GM19025 (cell line): Measurements from ENCODE around the gene KRTAP19-5.
"Not testable (repeated sequence)": the region's sequence is repeated elsewhere in the genome, so short reads cannot be mapped to it uniquely, and the experiment has no call there.

Source experiments
- ATAC-seq: cut with Tn5 transposase; IDR thresholded peaks from one replicate; pipeline ENCODE4 v1.9.1; 2021; ENCODE audit warnings: mild to moderate bottlenecking, low read depth, moderate library complexity; ENCODE audit not compliant: unreplicated experiment

KRTAP19-5 gene

DNA sequence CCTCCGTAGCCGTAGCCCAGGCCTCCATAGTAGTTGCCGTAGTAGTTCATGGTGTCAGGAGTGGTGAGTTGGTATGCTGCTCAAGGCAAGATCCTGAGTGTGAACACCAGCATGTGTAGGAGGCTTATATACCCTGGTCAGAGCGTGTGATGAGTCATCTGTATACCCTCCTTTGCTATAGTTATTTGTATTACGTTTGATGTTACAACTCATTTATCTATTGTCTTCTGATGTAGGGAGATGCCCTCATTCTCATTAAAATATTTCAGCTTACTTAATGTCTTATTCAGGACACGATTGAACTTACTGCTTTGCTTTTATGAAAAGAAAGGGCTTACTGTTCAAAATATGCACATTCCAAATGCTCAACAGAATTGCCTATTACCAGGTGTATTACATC lies at the start of gene KRTAP19-5:
TSS of gene KRTAP19-5 (minus strand) at position 101 of the 400 bp plus-strand sequence. CDS start at position 50, 51 bp downstream.
- ATAC-seq: no peak

DNA sequence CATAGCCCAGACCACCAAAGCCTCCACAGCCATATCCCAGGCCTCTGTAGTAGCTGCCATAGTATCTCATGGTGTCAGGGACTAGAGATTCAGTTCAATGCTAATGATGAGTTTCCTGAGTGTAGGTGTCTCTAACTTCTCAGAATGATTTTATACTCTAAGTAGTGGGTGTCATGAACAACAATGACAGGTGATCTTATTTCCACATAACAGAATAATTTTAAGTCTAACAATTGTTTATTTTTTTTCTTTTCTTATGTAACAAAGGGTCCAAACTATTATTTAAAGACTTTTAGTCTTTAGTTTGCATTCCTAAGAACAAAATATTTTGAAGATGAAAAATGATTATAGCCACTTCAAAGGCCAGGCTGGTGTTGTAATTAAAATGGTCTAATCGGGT lies 39.8 kb upstream of the KRTAP19-5 start, which contains the start of gene KRTAP19-6:
TSS of gene KRTAP19-6 (minus strand) at position 101 of the 400 bp plus-strand sequence. CDS start at position 70, 31 bp downstream.
- ATAC-seq: no peak

DNA sequence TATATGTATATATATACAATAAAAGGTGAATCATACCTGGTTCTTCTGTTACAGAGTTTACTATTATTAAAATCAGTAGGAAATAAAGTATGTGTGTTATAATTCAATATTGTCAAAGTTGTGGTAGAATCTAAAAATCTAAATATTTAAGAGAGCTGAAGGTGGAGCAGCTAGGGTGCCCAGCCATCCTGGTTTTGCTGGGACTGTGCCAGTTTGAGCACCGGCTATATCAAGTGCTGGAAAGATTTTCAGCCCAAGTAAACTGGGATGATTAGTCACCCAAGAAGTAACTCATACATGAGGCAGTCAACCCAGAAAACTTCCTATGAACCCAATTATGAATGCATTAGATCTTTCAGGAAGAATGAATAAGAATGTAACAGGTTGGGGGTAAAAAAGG lies 16.9 kb upstream of the KRTAP19-5 start:
- no peak for ATAC-seq

DNA sequence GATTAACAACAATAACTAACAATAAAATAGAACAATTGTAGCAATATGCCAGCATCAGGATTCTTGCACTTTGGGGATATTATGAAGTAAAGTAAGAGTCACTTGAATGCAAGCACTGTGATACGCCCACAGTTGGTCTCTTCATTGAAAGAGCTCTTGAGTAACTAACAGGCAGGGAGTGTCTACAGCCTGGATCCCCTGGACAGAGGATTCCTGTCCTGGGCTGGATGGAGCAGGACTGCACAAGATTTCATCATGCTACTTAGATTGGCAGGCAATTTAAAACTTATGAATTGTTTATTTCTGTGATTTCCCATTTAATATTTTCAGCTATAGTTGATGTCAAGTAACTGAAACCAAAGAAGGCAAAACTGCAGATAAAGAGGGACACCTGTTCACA lies 13.7 kb upstream of the KRTAP19-5 start:
- no peak for ATAC-seq

- ATAC-seq: not testable (repeated sequence)
Measured at GRCh38 chr21:30505621-30506205, 3.8 kb upstream of the KRTAP19-5 start.

DNA sequence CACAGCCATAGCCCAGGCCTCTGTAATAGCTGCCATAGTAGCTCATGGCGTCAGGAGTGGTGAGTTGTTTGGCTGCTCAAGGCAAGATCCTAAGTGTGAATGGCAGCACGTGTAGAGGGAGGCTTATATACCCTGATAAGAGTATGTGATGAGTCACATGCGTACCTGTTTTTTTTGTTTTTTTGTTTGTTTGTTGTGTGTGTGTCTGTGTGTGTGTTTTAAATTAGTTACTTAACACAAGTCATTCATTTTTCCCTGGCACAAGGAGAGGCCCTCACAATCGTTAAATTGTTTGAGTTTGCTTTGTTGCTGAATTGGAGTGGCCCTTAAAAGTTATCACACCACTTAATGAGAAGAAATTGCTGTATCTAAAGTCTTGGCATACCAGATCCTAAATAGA lies 4.9 kb downstream of the KRTAP19-5 start, which contains the start of gene KRTAP19-4:
TSS of gene KRTAP19-4 (minus strand) at position 101 of the 400 bp plus-strand sequence. CDS start at position 46, 55 bp downstream.
- no peak for ATAC-seq

- no peak for ATAC-seq
Measured at GRCh38 chr21:30491963-30492428, 9.9 kb downstream of the KRTAP19-5 start, which contains the start of gene KRTAP19-3. TSS of gene KRTAP19-3 (minus strand) at chr21:30492013. CDS start at chr21:30491957, 56 bp downstream.

GRCh38 chr21:30487336-30487735 lies 14.6 kb downstream of the KRTAP19-5 start, which contains the start of gene KRTAP19-2:
TSS of gene KRTAP19-2 (minus strand) at chr21:30487436. CDS start at chr21:30487348, 88 bp downstream.
- ATAC-seq: no peak

GRCh38 chr21:30486180-30486579 lies 15.8 kb downstream of the KRTAP19-5 start:
- no peak for ATAC-seq

GRCh38 chr21:30482130-30482529 lies 19.8 kb downstream of the KRTAP19-5 start:
- ATAC-seq: no peak

- ATAC-seq: no peak
Measured at GRCh38 chr21:30480145-30480544, 21.8 kb downstream of the KRTAP19-5 start, which contains the start of gene KRTAP19-1. TSS of gene KRTAP19-1 (minus strand) at chr21:30480367. CDS start at chr21:30480317, 50 bp downstream.

DNA sequence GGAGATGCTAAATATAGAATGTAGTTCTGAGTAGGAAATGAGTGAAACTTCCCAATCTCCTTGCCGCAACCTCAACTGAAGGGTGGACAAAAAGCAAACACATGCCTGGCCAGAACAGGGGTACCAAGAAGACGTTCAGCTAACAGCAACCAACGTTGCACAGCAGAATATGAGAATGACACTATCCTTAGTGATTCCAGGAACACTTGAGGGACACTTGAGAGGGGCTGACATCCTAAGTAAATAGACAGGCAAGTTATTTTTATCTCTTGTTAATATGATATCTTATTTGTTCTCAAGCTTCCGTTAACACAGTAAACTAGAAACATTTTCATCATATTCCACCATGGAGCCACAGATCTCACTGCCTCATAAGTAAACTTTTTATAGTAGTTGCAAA lies 22.7 kb downstream of the KRTAP19-5 start:
- ATAC-seq: no peak

GRCh38 chr21:30478004-30478403 lies 23.9 kb downstream of the KRTAP19-5 start:
- no peak for ATAC-seq

DNA sequence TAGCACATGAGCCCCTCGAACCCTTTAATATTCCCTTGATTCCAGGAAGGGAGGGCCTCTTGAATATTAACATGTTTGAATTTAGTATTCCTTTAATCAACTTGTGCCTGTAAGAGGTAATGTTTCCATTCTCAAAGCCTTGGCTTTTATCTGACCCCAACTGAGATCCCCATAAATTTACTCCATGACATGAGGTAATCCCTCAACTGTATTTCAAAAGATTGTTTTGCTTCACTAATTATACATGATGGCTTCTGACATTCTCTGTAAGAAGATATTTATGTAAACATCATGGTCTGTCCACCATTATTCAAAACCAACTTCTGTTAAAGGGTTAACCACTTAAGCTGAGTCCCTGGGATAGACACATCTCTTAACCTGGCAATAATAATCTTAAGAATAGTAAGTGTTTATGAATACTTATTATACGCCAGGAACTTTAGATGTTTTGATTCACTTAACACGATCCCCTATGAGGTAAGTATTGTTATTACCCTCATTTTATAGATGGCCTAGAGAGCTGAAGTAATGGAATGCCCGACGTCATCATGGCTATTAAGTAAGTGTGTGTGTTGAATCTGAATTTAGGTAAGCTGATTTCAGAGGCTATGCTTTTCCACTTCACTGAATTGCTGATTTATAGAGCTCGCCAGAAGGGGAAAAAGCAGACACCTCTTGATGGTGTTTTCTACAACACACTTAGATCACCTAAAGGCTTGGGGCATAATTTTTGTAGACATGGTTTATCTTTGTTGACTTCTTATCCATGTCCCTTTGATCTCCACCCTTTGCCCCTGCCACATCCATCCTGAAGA lies 32.8 kb downstream of the KRTAP19-5 start:
- no peak for ATAC-seq

- ATAC-seq: no peak
Measured at GRCh38 chr21:30463713-30464112, 38.2 kb downstream of the KRTAP19-5 start.
